ENCODE results near the gene KNTC1.
A peak's percentile ranks its signal among the peaks of the same experiment; 100 is the strongest.

The KNTC1 gene

GRCh38 chr12:122523846-122524718 lies 3.0 kb upstream of the KNTC1 start:
- Histone ChIP-seq H3K4me1 (ENCODE audit: control insufficient read depth, insufficient read depth, low read length) (peaks cover 22% of the 10 kb centered on the region), H3K9ac (ENCODE audit: low read length in 2 of 2) (peak overlapping the region in 1 of 2 donors; percentile 36), H3K27me3 (ENCODE audit: control insufficient read depth in 1 of 2, insufficient read depth in 2 of 2, low read length in 2 of 2) (no peaks in the 10 kb centered on the region), H3K9me3 (ENCODE audit: control insufficient read depth in 2 of 2, low read length in 2 of 2) (no peaks in the 10 kb centered on the region), H3K27ac (ENCODE audit: low read length) (no peak overlapping the region), H3K4me3 (ENCODE audit: low read length in 2 of 2) (peak overlapping the region; percentile 44 to 58), H3K36me3 (ENCODE audit: control insufficient read depth in 2 of 2, insufficient read depth in 2 of 2, low read length in 2 of 2) (peaks cover 24 to 29% of the 10 kb centered on the region in 2 donors)

- H3K36me3 ChIP-seq (ENCODE audit: control insufficient read depth in 2 of 2, insufficient read depth in 2 of 2, low read length in 2 of 2), result peaks cover 2 to 4% of the 10 kb centered on the region in 2 donors
- no peaks in the 10 kb centered on the region for H3K27me3 ChIP-seq (ENCODE audit: control insufficient read depth in 1 of 2, insufficient read depth in 2 of 2, low read length in 2 of 2)
- peak overlapping the region; percentile 70 to 88 for H3K4me3 ChIP-seq (ENCODE audit: low read length in 2 of 2)
- peak overlapping the region; percentile 19 for H3K27ac ChIP-seq (ENCODE audit: low read length)
- no peaks in the 10 kb centered on the region for H3K9me3 ChIP-seq (ENCODE audit: control insufficient read depth in 2 of 2, low read length in 2 of 2)
- peak overlapping the region; percentile 50 to 69 for H3K9ac ChIP-seq (ENCODE audit: low read length in 2 of 2)
- peaks cover 15% of the 10 kb centered on the region for H3K4me1 ChIP-seq (ENCODE audit: control insufficient read depth, insufficient read depth, low read length)
Measured at GRCh38 chr12:122527478-122527944, 462 bp downstream of the KNTC1 start.

DNA sequence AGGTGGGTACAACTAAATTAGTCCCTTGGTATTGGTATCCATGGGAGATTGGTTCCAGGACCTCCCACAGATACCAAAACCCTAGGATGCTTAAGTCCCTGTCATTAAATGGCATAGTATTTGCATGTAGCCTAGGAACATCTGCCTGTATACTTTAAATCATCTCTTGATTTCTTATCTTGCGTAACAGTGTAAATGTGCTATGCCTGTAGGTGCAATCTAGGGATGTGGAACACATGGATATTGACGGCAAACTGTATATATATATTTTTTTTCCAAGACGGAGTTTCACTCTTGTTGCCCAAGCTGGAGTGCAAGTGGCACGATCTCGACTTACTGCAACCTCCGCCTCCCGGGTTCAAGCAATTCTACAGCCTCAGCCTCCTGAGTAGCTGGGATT lies 1.5 kb downstream of the KNTC1 start:
- no peak overlapping the region for H3K27ac ChIP-seq (ENCODE audit: low read length)
- no peaks in the 10 kb centered on the region for H3K27me3 ChIP-seq (ENCODE audit: control insufficient read depth in 1 of 2, insufficient read depth in 2 of 2, low read length in 2 of 2)
- H3K4me1 ChIP-seq (ENCODE audit: control insufficient read depth, insufficient read depth, low read length), result peaks cover 10% of the 10 kb centered on the region
- no peak overlapping the region for H3K4me3 ChIP-seq (ENCODE audit: low read length in 2 of 2)
- H3K9me3 ChIP-seq (ENCODE audit: control insufficient read depth in 2 of 2, low read length in 2 of 2), result no peaks in the 10 kb centered on the region
- H3K36me3 ChIP-seq (ENCODE audit: control insufficient read depth in 2 of 2, insufficient read depth in 2 of 2, low read length in 2 of 2), result peaks cover 2 to 4% of the 10 kb centered on the region in 2 donors
- H3K9ac ChIP-seq (ENCODE audit: low read length in 2 of 2), result no peak overlapping the region

GRCh38 chr12:122528992-122529391 lies 1.9 kb downstream of the KNTC1 start:
- Histone ChIP-seq H3K9ac (ENCODE audit: low read length in 2 of 2) (no peak overlapping the region), H3K9me3 (ENCODE audit: control insufficient read depth in 2 of 2, low read length in 2 of 2) (no peaks in the 10 kb centered on the region), H3K27ac (ENCODE audit: low read length) (no peak overlapping the region), H3K4me1 (ENCODE audit: control insufficient read depth, insufficient read depth, low read length) (peaks cover 8% of the 10 kb centered on the region), H3K36me3 (ENCODE audit: control insufficient read depth in 2 of 2, insufficient read depth in 2 of 2, low read length in 2 of 2) (peaks cover 2 to 4% of the 10 kb centered on the region in 2 donors), H3K4me3 (ENCODE audit: low read length in 2 of 2) (no peak overlapping the region), H3K27me3 (ENCODE audit: control insufficient read depth in 1 of 2, insufficient read depth in 2 of 2, low read length in 2 of 2) (no peaks in the 10 kb centered on the region)

- H3K27ac ChIP-seq (ENCODE audit: low read length), result no peak overlapping the region
- no peak overlapping the region for H3K4me3 ChIP-seq (ENCODE audit: low read length in 2 of 2)
- H3K9ac ChIP-seq (ENCODE audit: low read length in 2 of 2), result no peak overlapping the region
- H3K9me3 ChIP-seq (ENCODE audit: control insufficient read depth in 2 of 2, low read length in 2 of 2), result no peaks in the 10 kb centered on the region
- H3K4me1 ChIP-seq (ENCODE audit: control insufficient read depth, insufficient read depth, low read length), result no peaks in the 10 kb centered on the region
- peaks cover 0 to 2% of the 10 kb centered on the region in 2 donors for H3K36me3 ChIP-seq (ENCODE audit: control insufficient read depth in 2 of 2, insufficient read depth in 2 of 2, low read length in 2 of 2)
- no peaks in the 10 kb centered on the region for H3K27me3 ChIP-seq (ENCODE audit: control insufficient read depth in 1 of 2, insufficient read depth in 2 of 2, low read length in 2 of 2)
Measured at GRCh38 chr12:122533856-122534255, 6.8 kb downstream of the KNTC1 start.

DNA sequence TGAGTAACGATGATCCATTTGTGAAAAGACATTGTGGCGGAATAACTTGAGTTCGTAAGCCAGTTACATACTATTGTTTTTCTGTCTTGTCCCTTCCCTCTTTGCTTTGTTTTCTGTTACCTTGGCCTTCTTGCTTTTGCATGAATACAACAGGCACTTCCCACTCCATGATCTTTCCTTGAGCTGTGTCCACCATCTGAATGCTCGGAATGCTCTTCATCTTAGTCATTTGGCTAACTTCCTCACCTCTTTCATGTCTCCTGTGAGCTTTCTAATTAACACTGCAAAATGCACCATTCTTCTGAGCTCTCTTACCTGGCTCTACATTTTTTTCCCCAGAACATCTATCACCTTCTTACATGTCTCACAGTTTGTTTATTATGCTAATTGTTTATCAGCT lies 10.0 kb downstream of the KNTC1 start:
- H3K36me3 ChIP-seq (ENCODE audit: control insufficient read depth in 2 of 2, insufficient read depth in 2 of 2, low read length in 2 of 2), result peaks cover 0 to 2% of the 10 kb centered on the region in 2 donors
- no peaks in the 10 kb centered on the region for H3K27me3 ChIP-seq (ENCODE audit: control insufficient read depth in 1 of 2, insufficient read depth in 2 of 2, low read length in 2 of 2)
- H3K9ac ChIP-seq (ENCODE audit: low read length in 2 of 2), result no peak overlapping the region
- H3K27ac ChIP-seq (ENCODE audit: low read length), result no peak overlapping the region
- H3K4me1 ChIP-seq (ENCODE audit: control insufficient read depth, insufficient read depth, low read length), result no peaks in the 10 kb centered on the region
- no peak overlapping the region for H3K4me3 ChIP-seq (ENCODE audit: low read length in 2 of 2)
- H3K9me3 ChIP-seq (ENCODE audit: control insufficient read depth in 2 of 2, low read length in 2 of 2), result no peaks in the 10 kb centered on the region

DNA sequence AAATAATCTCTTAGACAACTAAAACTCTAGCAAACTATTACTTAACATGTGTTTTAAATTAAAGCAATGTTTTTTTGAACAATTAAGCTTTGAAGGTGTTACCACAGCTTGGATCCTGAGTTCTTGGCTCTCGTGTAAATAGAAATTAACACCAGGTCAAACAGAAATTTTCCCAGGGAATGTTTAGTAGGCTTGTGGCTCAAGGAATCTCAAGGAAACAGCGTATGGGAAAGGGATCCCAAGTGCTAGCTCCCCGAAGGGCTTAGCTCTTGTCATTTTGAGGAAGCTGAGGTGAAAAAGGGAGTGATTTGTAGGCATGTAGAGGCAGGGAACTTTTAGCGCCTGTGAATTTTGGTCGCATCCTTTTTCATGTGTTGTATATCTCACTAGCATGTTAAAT lies 11.4 kb downstream of the KNTC1 start:
- Histone ChIP-seq H3K9me3 (ENCODE audit: control insufficient read depth in 2 of 2, low read length in 2 of 2) (no peaks in the 10 kb centered on the region), H3K27me3 (ENCODE audit: control insufficient read depth in 1 of 2, insufficient read depth in 2 of 2, low read length in 2 of 2) (no peaks in the 10 kb centered on the region), H3K27ac (ENCODE audit: low read length) (no peak overlapping the region), H3K9ac (ENCODE audit: low read length in 2 of 2) (no peak overlapping the region), H3K4me3 (ENCODE audit: low read length in 2 of 2) (no peak overlapping the region), H3K4me1 (ENCODE audit: control insufficient read depth, insufficient read depth, low read length) (no peaks in the 10 kb centered on the region), H3K36me3 (ENCODE audit: control insufficient read depth in 2 of 2, insufficient read depth in 2 of 2, low read length in 2 of 2) (peaks cover 0 to 2% of the 10 kb centered on the region in 2 donors)

DNA sequence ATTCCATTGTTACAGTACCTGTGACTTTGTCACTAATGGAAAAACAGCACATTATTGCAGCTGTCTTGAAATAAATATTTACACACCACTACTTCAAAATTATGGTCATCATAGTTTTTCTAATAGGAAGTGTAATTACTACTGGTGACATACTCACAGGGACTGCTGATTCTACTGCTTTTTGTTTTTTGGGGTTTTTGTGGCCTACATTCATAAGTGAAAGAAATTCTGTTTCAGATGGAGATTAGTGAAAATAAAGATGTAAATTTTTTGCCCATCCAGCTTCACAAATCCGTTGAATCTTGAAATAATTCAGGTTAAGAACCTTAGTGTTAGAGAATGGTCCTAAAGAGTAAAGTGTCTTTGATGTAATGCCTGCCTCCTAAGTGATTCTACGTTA lies 17.5 kb downstream of the KNTC1 start:
- no peaks in the 10 kb centered on the region for H3K9me3 ChIP-seq (ENCODE audit: control insufficient read depth in 2 of 2, low read length in 2 of 2)
- H3K36me3 ChIP-seq (ENCODE audit: control insufficient read depth in 2 of 2, insufficient read depth in 2 of 2, low read length in 2 of 2), result peaks cover 0 to 4% of the 10 kb centered on the region in 2 donors
- no peak overlapping the region for H3K4me3 ChIP-seq (ENCODE audit: low read length in 2 of 2)
- H3K4me1 ChIP-seq (ENCODE audit: control insufficient read depth, insufficient read depth, low read length), result no peaks in the 10 kb centered on the region
- no peak overlapping the region for H3K27ac ChIP-seq (ENCODE audit: low read length)
- H3K9ac ChIP-seq (ENCODE audit: low read length in 2 of 2), result no peak overlapping the region
- H3K27me3 ChIP-seq (ENCODE audit: control insufficient read depth in 1 of 2, insufficient read depth in 2 of 2, low read length in 2 of 2), result no peaks in the 10 kb centered on the region

DNA sequence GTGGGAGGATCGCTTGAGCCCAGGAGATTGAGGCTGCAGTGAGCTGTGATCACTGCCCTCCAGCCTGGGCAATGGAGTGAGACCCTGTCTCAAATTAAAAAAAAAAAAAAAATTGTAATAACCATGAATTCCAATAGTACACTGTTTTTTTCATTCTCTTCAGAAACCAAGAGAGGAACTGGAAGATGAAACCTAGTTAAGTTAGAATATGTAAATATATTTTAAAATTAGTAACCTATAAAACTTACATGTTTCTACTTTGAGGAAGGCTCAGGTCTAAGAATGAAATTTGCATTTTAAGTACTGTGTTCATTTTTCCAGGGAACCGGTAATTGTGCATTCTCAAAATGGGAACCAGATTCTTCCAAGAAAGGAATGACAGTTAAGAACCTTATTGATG lies 18.8 kb downstream of the KNTC1 start:
- no peak overlapping the region for H3K9ac ChIP-seq (ENCODE audit: low read length in 2 of 2)
- no peaks in the 10 kb centered on the region for H3K4me1 ChIP-seq (ENCODE audit: control insufficient read depth, insufficient read depth, low read length)
- H3K27ac ChIP-seq (ENCODE audit: low read length), result no peak overlapping the region
- H3K4me3 ChIP-seq (ENCODE audit: low read length in 2 of 2), result no peak overlapping the region
- H3K27me3 ChIP-seq (ENCODE audit: control insufficient read depth in 1 of 2, insufficient read depth in 2 of 2, low read length in 2 of 2), result no peaks in the 10 kb centered on the region
- peaks cover 0 to 4% of the 10 kb centered on the region in 2 donors for H3K36me3 ChIP-seq (ENCODE audit: control insufficient read depth in 2 of 2, insufficient read depth in 2 of 2, low read length in 2 of 2)
- no peaks in the 10 kb centered on the region for H3K9me3 ChIP-seq (ENCODE audit: control insufficient read depth in 2 of 2, low read length in 2 of 2)

DNA sequence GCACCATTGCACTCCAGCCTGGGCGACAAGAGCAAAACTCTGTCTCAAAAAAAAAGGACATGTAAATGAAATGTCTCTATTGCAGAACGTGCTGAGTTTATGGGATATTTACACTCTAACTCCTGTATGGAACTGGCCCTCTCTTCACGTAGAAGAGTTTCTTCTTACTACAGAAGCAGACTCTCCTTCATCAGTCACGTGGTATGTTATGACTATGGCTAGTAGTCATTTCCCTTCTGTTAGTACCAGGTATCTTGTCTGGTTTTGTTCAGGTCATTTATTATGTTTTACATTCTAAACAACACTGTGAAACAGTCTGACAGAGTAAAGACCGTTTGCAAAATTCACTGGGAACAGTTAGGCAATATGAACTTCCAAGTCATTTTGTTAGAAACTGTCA lies 20.3 kb downstream of the KNTC1 start:
- no peak overlapping the region for H3K4me3 ChIP-seq (ENCODE audit: low read length in 2 of 2)
- H3K9me3 ChIP-seq (ENCODE audit: control insufficient read depth in 2 of 2, low read length in 2 of 2), result no peaks in the 10 kb centered on the region
- H3K9ac ChIP-seq (ENCODE audit: low read length in 2 of 2), result no peak overlapping the region
- no peaks in the 10 kb centered on the region for H3K4me1 ChIP-seq (ENCODE audit: control insufficient read depth, insufficient read depth, low read length)
- peaks cover 0 to 6% of the 10 kb centered on the region in 2 donors for H3K36me3 ChIP-seq (ENCODE audit: control insufficient read depth in 2 of 2, insufficient read depth in 2 of 2, low read length in 2 of 2)
- H3K27ac ChIP-seq (ENCODE audit: low read length), result no peak overlapping the region
- H3K27me3 ChIP-seq (ENCODE audit: control insufficient read depth in 1 of 2, insufficient read depth in 2 of 2, low read length in 2 of 2), result no peaks in the 10 kb centered on the region
